Measurements from ENCODE around the gene ROR2.

The ROR2 gene

GRCh38 chr9:91927922-91928510 lies 22.0 kb downstream of the ROR2 start:
- in situ Hi-C loops (cut with MboI; ENCODE audit: low pct_unique_long_range_greater_than_20kb, low sequenced_read_pairs, unreplicated experiment), result no loop called here
- DNase-seq (ENCODE audit: low spot score), result no peak

GRCh38 chr9:91924090-91924489 lies 25.9 kb downstream of the ROR2 start:
- TF ChIP-seq CTCF (IDR thresholded peaks at IDR 0.05; ENCODE audit: extremely low read depth, insufficient read depth, missing control alignments), result no peak
- in situ Hi-C loops (cut with MboI; ENCODE audit: low pct_unique_long_range_greater_than_20kb, low sequenced_read_pairs, unreplicated experiment), result no loop called here
- DNase-seq (ENCODE audit: low spot score), result no peak

More at GRCh38 chr9:91927922-91928510, 22.0 kb downstream of the ROR2 start:
- no peak for TF ChIP-seq CTCF (IDR thresholded peaks at IDR 0.05; ENCODE audit: extremely low read depth, insufficient read depth, missing control alignments)

- no peak for TF ChIP-seq CTCF (IDR thresholded peaks at IDR 0.05; ENCODE audit: extremely low read depth, insufficient read depth, missing control alignments)
- no peak for DNase-seq (ENCODE audit: low spot score)
- in situ Hi-C loops (cut with MboI; ENCODE audit: low pct_unique_long_range_greater_than_20kb, low sequenced_read_pairs, unreplicated experiment), result no loop called here
These were observed 26.9 kb downstream of the ROR2 start for GRCh38 chr9:91923145-91923544.

- no peak for TF ChIP-seq CTCF (IDR thresholded peaks at IDR 0.05; ENCODE audit: extremely low read depth, insufficient read depth, missing control alignments)
- in situ Hi-C loops (cut with MboI; ENCODE audit: low pct_unique_long_range_greater_than_20kb, low sequenced_read_pairs, unreplicated experiment), result no loop called here
- no peak for DNase-seq (ENCODE audit: low spot score)
These were observed 28.7 kb downstream of the ROR2 start for GRCh38 chr9:91921371-91921770.

- no peak for DNase-seq (ENCODE audit: low spot score)
- in situ Hi-C loops (cut with MboI; ENCODE audit: low pct_unique_long_range_greater_than_20kb, low sequenced_read_pairs, unreplicated experiment), result no loop called here
- no peak for TF ChIP-seq CTCF (IDR thresholded peaks at IDR 0.05; ENCODE audit: extremely low read depth, insufficient read depth, missing control alignments)
These were observed 29.2 kb downstream of the ROR2 start for GRCh38 chr9:91920630-91921350.

GRCh38 chr9:91919621-91920020 lies 30.4 kb downstream of the ROR2 start:
- in situ Hi-C loops (cut with MboI; ENCODE audit: low pct_unique_long_range_greater_than_20kb, low sequenced_read_pairs, unreplicated experiment), result no loop called here
- no peak for TF ChIP-seq CTCF (IDR thresholded peaks at IDR 0.05; ENCODE audit: extremely low read depth, insufficient read depth, missing control alignments)
- no peak for DNase-seq (ENCODE audit: low spot score)
